Astrocyte (in vitro differentiated cells and primary cell): ENCODE data around the gene CTAGE1. TPM values are rescaled to one million over a fixed set of nuclear protein-coding genes. Genes with fewer than 3 reads are reported as not detected.
A peak's percentile ranks its signal among the peaks of the same experiment; 100 is the strongest.

Experiments
- DNase-seq: peaks from one replicate; pipeline ENCODE4 v3.0.0-alpha.2; 2010; ENCODE audit warnings: low read depth
- FAIRE-seq: peaks from 2 replicates; lab custom pipeline; 2011; peaks lifted over from hg19 to GRCh38; lab: Jason Lieb, UNC
- H2AFZ ChIP-seq: 2 replicates; pipeline ENCODE4 v1.6.0; 2012; ENCODE audit warnings: low read depth, low read length, inconsistent platforms
- H3K27ac ChIP-seq: 2 replicates; pipeline ENCODE4 v1.5.1; 2011; ENCODE audit warnings: low read depth, low read length, inconsistent platforms
- H3K27me3 ChIP-seq: 2 replicates; pipeline ENCODE4 v1.6.0; 2011; ENCODE audit warnings: low read length, inconsistent platforms; ENCODE audit not compliant: insufficient read depth
- H3K36me3 ChIP-seq: 2 replicates; pipeline ENCODE4 v1.5.1; 2011; ENCODE audit warnings: low read length, inconsistent platforms; ENCODE audit not compliant: insufficient read depth
- H3K4me1 ChIP-seq: 2 replicates; pipeline ENCODE4 v1.5.1; 2011; ENCODE audit warnings: low read length, inconsistent platforms; ENCODE audit not compliant: insufficient read depth
- H3K4me2 ChIP-seq: 2 replicates; pipeline ENCODE4 v1.6.0; 2012; ENCODE audit warnings: low read length, inconsistent platforms
- H3K4me3 ChIP-seq: 2 replicates; pipeline ENCODE4 v1.5.1; 2011; ENCODE audit warnings: low read depth, mild to moderate bottlenecking, low read length, inconsistent platforms; ENCODE audit not compliant: insufficient read depth
- H3K79me2 ChIP-seq: 2 replicates; pipeline ENCODE4 v1.6.0; 2012; ENCODE audit warnings: mild to moderate bottlenecking, low read length, inconsistent platforms; ENCODE audit not compliant: insufficient read depth
- H3K9ac ChIP-seq: 2 replicates; pipeline ENCODE4 v1.6.0; 2012; ENCODE audit warnings: mild to moderate bottlenecking, low read length, inconsistent platforms
- H3K9me3 ChIP-seq: 2 replicates; pipeline ENCODE4 v1.5.1; 2012; ENCODE audit warnings: low read depth, mild to moderate bottlenecking, low read length, inconsistent platforms; ENCODE audit not compliant: insufficient read depth
- H4K20me1 ChIP-seq: 2 replicates; pipeline ENCODE4 v1.6.0; 2012; ENCODE audit warnings: low read length, inconsistent platforms; ENCODE audit not compliant: insufficient read depth
- H3K27ac Mint-ChIP-seq: one replicate; pipeline ENCODE4 v1.8.0; 2021; ENCODE audit warnings: mild to moderate bottlenecking, mixed read lengths; ENCODE audit not compliant: unreplicated experiment
- H3K27me3 Mint-ChIP-seq: one replicate; pipeline ENCODE4 v1.8.0; 2021; ENCODE audit warnings: low read depth, mixed read lengths; ENCODE audit not compliant: unreplicated experiment
- H3K36me3 Mint-ChIP-seq: one replicate; pipeline ENCODE4 v1.8.0; 2021; ENCODE audit warnings: low read depth, mixed read lengths; ENCODE audit not compliant: unreplicated experiment
- H3K4me1 Mint-ChIP-seq: one replicate; pipeline ENCODE4 v1.8.0; 2021; ENCODE audit warnings: low read depth, mixed read lengths; ENCODE audit not compliant: unreplicated experiment
- H3K4me3 Mint-ChIP-seq: one replicate; pipeline ENCODE4 v1.8.0; 2021; ENCODE audit warnings: mild to moderate bottlenecking, moderate library complexity, mixed read lengths; ENCODE audit not compliant: unreplicated experiment
- H3K9me3 Mint-ChIP-seq: one replicate; pipeline ENCODE4 v1.8.0; 2021; ENCODE audit warnings: mild to moderate bottlenecking, mixed read lengths; ENCODE audit not compliant: unreplicated experiment
- CTCF ChIP-seq: IDR thresholded peaks from 2 replicates; pipeline ENCODE4 v1.5.1; 2011; ENCODE audit warnings: low read depth, mild to moderate bottlenecking, inconsistent platforms, low read length, moderate library complexity; ENCODE audit not compliant: insufficient read depth
- EZH2 ChIP-seq: IDR thresholded peaks from 2 replicates; pipeline ENCODE4 v1.6.1; 2012; ENCODE audit warnings: mild to moderate bottlenecking, low read length, inconsistent platforms; ENCODE audit not compliant: insufficient read depth
- total RNA-seq: library from RNA; stranded (reverse); gene quantifications from 2 replicates; pipeline ENCODE4 v1.2.1, GENCODE V29; 2021

Gene CTAGE1
- total RNA-seq, 1 donor from 2014 or later = 0.30 TPM

DNA sequence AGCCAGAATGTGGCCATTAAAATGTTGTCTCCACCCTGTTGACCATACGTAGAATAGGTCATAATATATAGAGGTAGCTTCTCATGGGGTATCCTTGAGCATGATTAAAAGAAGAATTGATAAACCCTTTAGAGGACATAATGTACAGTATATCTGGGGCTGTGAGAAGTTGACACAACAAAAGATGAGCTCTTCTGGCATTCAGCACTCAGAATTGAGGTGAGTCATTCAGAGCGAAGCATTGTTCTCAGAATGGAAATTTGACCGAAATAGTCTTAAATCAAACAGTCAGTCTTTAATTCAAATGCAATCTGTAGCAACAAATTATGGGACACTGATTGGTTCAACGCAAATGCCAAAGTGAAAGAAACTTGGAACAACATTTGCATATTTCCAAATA is 47.3 kb downstream of the CTAGE1 start:
- no peaks in the 10 kb centered on the region for H3K4me1 ChIP-seq
- no peaks in the 10 kb centered on the region for H4K20me1 ChIP-seq
- H3K27ac ChIP-seq = no peak overlapping the region
- no peaks in the 10 kb centered on the region for H3K27me3 ChIP-seq
- H3K27me3 Mint-ChIP-seq = no peaks in the 10 kb centered on the region
- H3K36me3 Mint-ChIP-seq = no peaks in the 10 kb centered on the region
- H3K9ac ChIP-seq = no peak overlapping the region
- H3K4me1 Mint-ChIP-seq = no peaks in the 10 kb centered on the region
- no peak overlapping the region for H3K4me2 ChIP-seq
- H3K9me3 Mint-ChIP-seq = no peaks in the 10 kb centered on the region
- no peak overlapping the region for H3K27ac Mint-ChIP-seq
- no peaks in the 10 kb centered on the region for H3K79me2 ChIP-seq
- no peak overlapping the region for H3K4me3 ChIP-seq
- TF ChIP-seq EZH2 (no peak), CTCF (no peak)
- no peaks in the 10 kb centered on the region for H3K36me3 ChIP-seq
- H2AFZ ChIP-seq = no peak overlapping the region
- H3K4me3 Mint-ChIP-seq = no peak overlapping the region
- DNase-seq (no peak), FAIRE-seq (no peak)
- H3K9me3 ChIP-seq = no peaks in the 10 kb centered on the region

DNA sequence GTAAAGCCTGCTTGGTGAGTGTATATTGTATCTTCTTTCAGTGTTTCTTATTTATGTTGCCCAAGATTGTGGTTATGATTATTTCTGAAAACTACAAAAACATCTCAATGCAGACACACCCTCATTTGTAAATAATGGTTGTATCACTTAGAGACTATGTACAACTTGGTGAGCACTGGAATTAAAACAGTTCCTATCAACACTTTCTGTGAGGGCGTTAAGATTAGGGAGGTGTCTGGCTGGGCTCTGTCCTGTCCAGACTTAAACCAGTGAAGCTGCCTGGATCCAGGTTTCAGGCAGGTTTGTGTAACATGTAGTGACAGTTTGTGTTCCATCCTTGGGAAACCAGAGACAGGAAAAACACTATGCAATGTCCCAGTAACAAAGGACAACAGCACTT is 49.7 kb downstream of the CTAGE1 start:
- Mint-ChIP-seq H3K4me1 (no peaks in the 10 kb centered on the region), H3K9me3 (no peaks in the 10 kb centered on the region), H3K4me3 (no peak overlapping the region), H3K27me3 (no peaks in the 10 kb centered on the region), H3K36me3 (no peaks in the 10 kb centered on the region), H3K27ac (no peak overlapping the region)
- Histone ChIP-seq H3K79me2 (no peaks in the 10 kb centered on the region), H3K9me3 (no peaks in the 10 kb centered on the region), H4K20me1 (no peaks in the 10 kb centered on the region), H3K27me3 (peaks cover 7% of the 10 kb centered on the region), H3K36me3 (no peaks in the 10 kb centered on the region), H3K27ac (no peak overlapping the region), H3K9ac (no peak overlapping the region), H3K4me1 (no peaks in the 10 kb centered on the region), H2AFZ (no peak overlapping the region), H3K4me2 (no peak overlapping the region), H3K4me3 (no peak overlapping the region)
- FAIRE-seq = no peak
- DNase-seq = no peak
- TF ChIP-seq EZH2 (no peak), CTCF (no peak)

GRCh38 chr18:22367303-22367702 is 50.4 kb downstream of the CTAGE1 start:
- H4K20me1 ChIP-seq = no peaks in the 10 kb centered on the region
- no peak overlapping the region for H2AFZ ChIP-seq
- no peak for TF ChIP-seq EZH2
- TF ChIP-seq CTCF = no peak
- H3K4me3 ChIP-seq = no peak overlapping the region
- FAIRE-seq (peak; percentile 9), DNase-seq (no peak)
- H3K4me1 ChIP-seq = no peaks in the 10 kb centered on the region
- H3K9me3 ChIP-seq = no peaks in the 10 kb centered on the region
- H3K27me3 Mint-ChIP-seq = no peaks in the 10 kb centered on the region
- H3K27me3 ChIP-seq = peaks cover 14% of the 10 kb centered on the region
- H3K4me2 ChIP-seq = no peak overlapping the region
- no peaks in the 10 kb centered on the region for H3K79me2 ChIP-seq
- no peak overlapping the region for H3K4me3 Mint-ChIP-seq
- H3K9ac ChIP-seq = no peak overlapping the region
- no peaks in the 10 kb centered on the region for H3K4me1 Mint-ChIP-seq
- H3K27ac ChIP-seq = no peak overlapping the region
- H3K9me3 Mint-ChIP-seq = no peaks in the 10 kb centered on the region
- H3K36me3 ChIP-seq = no peaks in the 10 kb centered on the region
- H3K36me3 Mint-ChIP-seq = no peaks in the 10 kb centered on the region
- no peak overlapping the region for H3K27ac Mint-ChIP-seq
